Caco-2 (cell line): ENCODE results near the gene SERP1. TPM values are rescaled to one million over a fixed set of nuclear protein-coding genes. Genes with fewer than 3 reads are reported as not detected.

Source experiments
- total RNA-seq: library from RNA; stranded (reverse); gene quantifications from 2 replicates; pipeline ENCODE4 v1.2.3, GENCODE V29; 2022

SERP1 gene
- total RNA-seq, 1 experiment from 2014 or later = 89.4 TPM

Other genes starting within 250 kb of the SERP1 start
- 30.8 and 33.6 TPM in 2 replicates for gene TSC22D2, start 138.2 kb downstream of the SERP1 start, total RNA-seq
- 97.1 and 103 TPM in 2 replicates for gene EIF2A, start 291 bp upstream of the SERP1 start, total RNA-seq
- gene SELENOT, start 56.8 kb upstream of the SERP1 start, total RNA-seq = 121 and 124 TPM in 2 replicates
- not detected in 2 replicates for gene ERICH6, start 157.4 kb upstream of the SERP1 start, total RNA-seq
- 25.6 and 31.8 TPM in 2 replicates for gene SIAH2, start 216.7 kb upstream of the SERP1 start, total RNA-seq